NCI-H1436 (cell line): ENCODE data around the gene TUB.

Experiments
- DNase-seq: peaks from one replicate; lab custom pipeline; 2025; lab: John Stamatoyannopoulos, UW

Gene TUB

DNA sequence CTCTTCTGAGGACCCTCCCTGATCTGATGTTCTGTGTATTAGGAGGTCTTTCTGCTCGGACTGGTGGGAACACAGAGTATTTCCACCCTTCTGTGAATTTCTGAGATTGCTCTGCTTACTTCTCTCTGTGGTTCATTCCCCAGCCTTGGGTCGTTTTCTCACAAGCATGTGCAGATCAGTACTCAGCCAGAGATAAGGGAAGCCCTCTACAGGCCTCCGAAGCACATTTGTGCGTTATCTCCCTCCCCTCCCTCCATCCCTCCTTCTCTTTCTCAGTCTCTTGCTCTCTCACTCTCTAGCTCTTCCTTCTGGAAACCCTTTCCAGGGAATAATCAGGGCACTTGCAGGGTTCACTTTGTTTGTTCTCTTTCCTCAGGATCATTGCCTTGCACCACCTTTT, 35.2 kb upstream of the TUB start:
- no peak for DNase-seq

DNA sequence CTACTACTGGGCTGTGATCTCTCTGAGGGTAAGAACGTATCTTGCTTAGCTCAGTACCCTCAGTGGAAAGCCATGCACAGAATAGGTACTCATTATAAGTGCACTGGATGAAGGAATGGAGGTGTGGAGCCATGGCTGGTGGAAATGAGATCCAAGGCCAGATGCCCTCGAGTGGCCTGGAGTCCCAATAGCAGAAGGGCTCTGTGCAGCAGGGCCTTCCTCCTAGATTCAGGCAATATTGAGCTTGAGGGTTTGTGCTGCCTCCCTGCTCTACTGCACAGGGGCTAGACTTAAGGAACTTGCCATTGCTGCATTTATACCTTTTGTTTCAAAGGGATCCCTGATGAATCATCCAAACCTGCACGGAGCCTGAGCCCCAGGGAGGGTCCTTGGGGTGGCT, 33.6 kb upstream of the TUB start:
- DNase-seq: no peak

DNA sequence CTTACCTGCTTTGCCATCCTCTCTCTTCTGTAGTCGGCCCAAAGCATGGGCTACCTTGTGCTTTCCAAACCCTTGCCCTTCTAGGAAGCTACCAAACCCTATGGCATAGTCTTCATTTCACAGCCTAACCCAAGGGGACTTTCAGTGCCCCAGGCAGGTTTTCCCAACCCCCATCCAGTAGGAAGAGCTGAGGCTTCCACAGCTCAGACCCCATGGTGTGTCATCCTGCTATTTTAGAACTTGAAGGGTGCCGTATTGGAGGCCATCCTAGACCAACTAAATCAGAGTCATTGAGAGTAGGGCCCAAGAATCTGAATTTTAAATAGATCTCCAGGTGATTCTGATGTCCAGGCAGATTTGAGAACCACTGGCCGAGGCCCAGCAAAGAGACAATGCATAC, 31.9 kb upstream of the TUB start:
- no peak for DNase-seq

DNA sequence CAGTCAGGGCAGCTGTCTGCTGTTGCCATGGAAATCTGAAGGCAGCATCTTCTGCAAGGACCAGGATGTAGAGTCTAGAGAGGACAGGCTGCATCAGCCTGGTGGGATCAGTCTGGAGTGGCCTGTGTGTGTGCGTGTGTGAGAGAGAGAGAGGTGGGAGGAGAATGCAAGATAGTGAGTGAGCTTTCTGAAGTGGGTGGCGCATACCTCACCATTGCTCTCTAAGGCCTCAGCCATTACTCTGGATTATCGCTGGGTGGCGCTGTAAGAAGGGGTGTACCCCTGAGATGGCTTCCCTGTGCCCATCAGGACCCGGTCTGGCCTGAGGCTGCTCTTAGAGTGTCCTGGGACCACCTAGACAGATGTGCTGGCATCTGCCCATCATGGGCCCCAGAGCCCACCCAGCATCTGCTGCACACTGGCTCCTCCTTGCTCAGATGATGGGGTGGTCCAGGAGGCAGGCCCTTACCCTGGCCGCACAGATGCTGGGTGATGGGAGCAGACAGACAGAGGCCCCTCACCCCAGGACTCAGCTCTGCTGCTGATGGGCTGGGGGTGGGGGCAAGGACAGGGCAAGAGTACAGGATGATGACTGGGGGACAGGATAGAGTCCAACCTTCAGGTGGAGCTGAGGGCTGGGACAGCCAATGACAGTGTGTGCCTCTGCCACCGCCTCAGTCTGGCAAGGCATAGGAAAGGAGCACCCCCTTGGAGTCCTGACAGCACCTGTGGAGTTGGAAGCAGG, 25.7 kb upstream of the TUB start:
- DNase-seq: no peak

DNA sequence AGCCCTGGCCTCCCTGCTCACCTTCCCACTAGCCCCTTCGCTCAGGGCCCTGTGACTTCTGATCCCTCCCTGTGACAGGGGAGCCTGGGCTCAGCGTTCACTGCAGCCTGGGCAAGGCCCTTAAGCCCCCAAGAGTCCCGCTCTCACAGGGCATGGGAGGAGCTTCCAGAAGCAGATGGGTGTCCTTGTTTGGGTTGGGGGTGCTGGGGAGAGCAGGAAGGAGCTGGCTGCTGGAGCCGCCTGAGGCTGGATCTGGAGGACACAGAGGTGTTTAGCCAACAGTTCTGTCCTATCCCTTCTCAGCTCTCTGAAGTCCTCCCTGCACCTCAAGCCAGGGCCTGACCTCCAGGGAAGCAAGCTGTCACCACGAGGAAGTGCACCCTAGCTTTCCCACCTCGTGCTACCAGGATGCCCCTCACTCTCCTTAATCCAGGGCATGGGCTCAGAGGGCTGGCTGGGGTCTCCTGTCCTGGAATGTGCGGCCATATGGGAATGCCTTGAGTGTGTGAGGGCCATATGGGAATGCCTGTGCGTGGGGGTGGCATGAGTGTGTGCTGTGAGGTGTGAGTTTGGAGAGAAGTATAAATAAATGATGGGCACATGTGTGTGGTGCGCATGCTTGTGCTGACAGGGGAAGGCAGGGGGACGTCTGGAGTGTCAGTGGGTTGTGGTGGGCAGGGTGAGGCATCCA, 25.0 kb upstream of the TUB start:
- no peak for DNase-seq

DNA sequence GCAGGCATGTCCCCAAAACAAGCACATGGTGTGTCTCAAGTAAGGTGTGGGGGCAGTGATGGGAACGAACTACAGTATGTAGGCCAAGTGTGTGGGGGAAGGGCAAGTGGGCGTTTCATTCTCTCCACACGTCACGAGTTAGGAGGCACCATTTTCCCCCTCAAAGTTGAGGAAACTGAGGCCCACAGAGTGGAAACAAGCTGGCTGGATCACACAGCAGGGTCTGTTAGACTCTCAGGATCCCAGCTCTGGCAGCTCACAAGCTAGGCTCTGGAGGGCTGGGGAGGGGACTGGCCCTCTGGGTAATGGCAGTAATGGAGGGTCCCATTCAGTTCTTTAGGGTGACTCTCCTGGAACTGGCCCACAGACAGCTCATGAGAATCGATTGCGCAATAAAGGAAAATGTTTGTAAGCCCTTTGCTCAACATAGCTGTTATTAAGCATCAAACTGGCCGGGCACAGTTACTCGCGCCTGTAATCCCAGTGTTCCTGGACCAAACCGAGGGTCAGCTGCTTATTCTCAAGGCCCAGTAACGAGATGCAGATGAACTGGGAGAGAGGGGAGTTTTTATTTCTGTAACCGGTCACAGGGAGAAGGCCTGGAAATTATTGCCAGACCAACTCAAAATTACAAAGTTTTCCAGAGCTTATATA, 24.1 kb upstream of the TUB start:
- no peak for DNase-seq

DNA sequence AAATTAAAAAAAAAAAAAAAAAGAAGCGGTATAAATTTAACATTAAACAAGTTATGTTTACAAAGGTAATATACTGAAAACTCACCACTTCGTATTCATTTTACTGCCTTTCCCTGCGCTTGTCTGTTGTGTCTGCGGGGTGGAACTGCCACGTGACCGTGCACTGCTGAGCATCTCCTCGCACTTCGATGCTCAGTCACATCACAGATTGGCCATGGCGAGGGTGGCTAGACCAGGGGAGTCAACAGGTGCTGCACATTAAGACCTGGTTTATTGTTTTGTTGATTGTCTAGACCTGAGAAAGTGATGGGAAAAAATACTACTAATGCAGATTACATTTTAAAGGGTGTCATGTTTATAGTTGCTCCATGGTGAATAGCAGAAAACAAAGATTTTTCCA, 22.8 kb upstream of the TUB start:
- DNase-seq: no peak

DNA sequence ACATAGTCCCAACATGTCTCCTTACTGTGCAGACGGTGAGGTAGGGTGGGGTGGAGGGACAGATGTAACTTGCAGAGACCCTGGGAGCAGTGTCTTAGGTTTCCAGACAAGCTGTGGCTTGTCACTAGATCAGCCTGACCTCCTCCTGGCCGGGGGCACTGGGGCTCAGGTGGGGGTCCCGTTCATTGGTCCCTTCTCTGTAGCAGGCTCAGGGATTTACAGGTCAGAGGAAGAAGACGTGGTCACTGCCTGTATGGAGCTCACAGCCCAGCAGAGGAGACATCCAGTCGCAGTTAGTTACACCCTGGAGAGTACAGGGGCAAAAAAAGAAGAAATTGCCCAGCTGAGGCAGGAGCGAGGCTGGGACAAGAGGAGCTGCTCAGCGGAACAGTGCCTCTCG, 22.0 kb upstream of the TUB start:
- no peak for DNase-seq

DNA sequence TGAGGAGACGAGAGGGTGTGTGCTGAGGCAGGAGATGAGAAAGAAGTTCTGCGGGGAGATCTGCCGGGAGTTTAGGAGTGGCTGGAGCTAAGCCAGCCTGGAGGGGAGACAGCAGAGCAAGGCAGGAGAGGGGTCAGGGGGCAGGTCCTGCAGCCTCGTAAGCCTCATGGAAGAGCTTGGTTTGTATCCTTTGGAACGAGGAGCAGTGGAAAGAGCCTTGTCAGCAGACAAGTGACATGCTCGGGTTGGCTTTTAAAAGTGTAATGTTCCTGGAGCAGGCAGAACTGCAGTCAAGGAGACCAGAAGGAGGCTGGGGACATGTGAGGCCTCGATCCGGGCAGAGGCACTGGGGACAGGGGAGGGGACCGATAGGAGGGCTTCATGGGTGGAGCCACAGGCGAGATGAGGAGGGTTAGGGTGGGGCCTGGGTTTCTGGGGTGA, 21.4 kb upstream of the TUB start:
- DNase-seq: no peak

DNA sequence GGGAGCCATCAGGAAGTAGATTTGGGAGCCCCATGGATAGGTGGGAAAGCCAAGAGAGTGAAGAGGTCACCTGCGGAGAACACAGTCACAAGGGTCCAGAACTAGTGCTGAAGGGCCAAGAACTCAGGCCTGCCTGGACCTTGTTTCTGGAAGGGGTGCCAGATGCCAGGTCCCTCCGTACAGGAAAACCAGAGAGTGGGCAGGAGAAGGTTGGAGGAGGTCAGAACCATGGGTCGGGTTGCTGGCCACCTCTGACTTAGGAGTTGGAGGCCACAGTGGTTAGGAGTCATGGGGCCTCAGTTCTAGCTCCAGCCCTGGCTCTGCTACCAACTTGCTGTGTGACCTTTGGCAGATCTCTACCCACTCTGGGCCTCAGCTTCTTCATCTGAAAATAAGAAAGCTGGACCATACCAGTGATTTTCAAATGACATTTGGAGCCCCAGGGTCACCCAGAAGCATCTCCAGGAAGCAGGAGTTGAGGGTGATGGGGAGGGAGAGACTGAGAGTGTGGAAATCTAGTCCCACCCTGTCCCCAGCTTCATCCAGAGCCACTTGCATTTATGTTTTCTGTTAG, 20.8 kb upstream of the TUB start:
- no peak for DNase-seq

DNA sequence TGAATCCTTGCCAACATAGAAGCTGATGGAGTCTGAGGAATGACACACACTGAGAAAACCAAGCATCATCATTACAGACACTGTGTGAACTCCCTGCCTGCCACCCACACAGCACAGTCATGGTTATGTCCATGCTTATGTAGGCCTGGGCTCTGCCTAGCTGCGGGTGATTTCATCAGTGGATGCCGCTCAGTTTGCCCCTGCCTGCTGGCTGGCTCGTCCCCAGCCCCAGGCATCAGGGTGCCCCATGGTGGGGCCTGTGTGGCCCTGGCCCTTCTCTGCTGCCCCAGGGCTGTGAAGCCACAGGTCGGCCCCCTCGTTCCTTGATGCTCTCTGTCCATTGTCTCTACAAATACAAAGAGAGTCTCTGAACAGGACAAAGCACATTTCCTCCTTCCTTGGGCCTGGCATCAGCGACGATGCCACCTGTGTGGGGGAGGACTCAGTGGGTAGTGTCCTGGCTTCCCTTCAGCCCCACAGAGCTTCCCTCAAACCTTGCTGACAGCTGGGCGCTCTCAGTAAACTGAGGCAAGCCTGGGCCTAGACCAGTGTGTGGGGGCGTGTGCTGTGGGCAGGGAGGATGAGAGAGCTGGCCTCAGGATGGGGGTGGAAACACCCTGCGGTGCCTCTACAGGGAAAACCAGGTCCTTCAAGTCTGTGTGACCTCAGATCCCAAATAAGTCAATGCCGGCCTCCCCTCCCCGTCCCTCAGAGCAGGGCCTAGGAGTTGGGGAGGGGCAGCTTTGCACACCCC, 20.0 kb upstream of the TUB start:
- DNase-seq: no peak

DNA sequence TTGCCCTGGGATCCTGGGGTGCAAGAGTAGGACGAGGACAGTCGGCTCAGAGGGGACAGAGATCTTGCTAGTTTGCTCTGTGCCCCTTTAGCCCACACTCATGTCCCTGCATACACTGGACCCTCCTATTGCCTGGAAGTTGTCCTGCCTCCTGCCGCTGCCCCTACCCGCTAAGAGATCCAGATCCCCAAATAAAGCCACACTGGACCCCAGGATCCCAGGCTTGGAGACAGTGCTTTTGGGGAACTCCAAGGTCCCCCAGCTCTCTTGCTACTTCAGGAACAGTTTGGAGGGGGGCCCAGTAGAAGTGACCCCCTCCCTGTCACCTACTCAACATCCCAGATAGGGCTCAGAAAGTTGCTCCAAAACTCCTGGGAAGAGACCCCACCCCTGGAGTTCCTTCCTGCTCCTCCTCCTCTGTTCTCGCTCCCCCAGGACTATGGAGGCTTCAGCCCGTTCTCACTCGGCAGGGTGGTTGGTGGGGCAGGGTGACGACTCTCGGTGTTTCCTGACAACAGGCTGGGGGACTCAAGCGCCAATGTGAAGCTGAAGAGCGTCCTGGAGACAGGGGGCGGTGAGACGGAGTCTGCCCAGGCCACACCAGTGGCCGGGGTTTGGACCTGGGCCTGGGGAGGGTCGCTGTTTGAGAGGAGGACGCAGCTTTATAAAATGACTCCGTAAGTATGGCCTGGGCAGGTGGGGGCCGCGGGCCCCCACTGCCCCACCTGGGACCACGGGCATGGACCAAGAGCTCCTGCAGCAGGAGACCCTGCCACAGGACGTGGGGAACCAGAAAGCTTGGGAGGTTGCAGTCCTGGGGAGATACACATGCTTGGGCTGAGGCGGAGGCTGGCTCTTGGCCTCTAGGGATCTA, 19.2 kb upstream of the TUB start:
- no peak for DNase-seq

DNA sequence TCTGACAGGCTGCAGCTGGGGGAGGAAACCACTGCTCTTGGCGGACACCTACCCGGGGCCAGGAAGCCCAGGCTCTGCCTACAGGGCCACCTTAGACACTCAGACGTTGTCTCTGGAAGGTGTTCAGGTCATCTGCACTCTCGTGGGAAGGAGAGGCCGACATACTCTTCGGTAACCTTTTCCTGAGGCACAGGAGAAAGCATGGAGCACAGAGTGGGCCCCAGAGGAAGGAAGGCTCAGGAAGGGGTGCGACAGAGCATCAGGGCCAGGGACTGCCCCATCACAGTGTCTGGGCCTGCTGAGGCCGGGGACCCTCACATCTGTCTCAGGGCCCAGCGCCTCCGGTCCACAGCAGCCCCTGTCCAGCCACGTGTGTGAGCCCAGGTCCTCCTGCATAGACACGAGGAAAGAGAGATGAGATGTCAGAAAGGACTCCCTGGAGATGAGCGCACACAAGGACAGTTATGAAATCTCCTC, 18.2 kb upstream of the TUB start:
- no peak for DNase-seq

DNA sequence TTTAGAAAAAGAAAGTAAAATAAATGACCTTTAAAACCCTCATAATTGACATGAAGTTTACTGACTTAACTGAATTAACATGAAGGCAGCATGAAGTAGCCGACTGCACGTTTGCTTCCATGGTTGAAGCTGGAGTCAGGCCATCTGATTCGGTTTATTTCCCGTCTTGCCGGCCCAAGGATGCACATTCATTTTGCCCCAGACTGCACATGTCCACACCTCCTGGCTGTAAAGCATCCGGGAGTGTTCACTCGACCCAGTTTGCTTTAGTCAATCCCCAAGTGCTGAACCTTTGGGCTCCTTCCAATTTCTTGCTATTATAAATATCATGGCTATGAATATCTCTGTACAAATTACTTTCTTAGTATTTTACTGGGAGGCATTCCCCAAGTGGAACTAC, 17.7 kb upstream of the TUB start:
- no peak for DNase-seq

DNA sequence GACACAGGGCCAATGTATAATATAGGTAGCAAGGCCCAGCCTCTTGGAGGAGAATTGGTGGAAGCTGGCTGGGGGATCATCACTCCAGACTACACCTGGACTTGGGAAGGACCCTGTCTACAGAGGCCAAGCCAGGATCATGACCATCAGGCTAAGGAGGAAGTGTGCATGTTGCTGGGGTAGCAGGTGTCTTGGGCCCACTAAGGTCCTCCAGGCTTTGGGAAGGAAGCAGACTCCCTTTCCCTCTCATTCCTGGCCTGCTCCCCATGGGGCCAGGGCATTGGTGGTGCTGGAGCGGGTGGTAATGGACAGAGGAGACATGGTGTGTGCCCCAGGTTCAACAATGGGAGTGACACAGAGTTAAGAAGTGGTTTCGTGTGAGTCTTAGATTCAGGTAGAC, 16.0 kb upstream of the TUB start:
- no peak for DNase-seq

DNA sequence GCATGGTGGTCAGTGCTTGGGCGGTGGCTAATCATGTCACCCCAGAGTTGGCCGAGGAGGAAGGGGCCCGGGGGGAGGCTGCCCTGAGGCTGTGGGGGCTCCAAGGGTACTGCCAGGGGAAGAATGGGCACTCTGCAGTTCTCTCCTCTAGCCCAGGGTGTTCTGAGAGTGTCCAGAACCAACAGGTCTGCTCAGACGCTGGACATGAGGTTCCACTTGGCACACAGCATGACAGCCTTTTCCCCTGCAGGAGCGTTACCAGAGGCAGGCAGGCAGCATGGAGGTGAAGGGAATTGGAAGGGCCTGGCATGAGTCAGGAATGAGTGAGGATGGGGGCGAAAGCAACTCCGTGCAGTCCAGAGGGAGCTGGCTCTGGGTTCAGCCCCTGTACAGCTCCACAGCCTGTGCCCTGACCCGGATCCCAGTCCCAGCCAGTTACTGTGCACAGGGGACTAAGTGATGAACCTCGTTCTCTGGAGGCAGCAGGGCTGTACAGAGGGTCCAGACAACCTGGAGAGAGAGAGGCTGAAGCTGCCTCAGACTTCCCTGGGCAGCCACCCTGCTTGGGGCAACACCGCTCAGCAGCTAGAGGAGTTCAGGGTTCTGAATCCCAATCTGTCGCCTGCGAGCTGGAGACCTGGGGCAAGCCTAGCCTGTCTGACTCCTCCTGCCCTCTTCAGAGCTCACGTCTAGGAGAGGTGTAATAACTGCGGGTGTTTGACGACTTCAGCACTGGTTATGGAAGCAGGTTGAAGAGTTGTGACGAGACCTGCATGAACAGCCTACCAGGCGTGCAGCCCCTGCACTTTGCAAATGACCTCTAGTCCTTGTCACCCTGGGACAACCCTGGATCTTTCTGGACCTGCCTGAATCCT, 14.7 kb upstream of the TUB start:
- no peak for DNase-seq

DNA sequence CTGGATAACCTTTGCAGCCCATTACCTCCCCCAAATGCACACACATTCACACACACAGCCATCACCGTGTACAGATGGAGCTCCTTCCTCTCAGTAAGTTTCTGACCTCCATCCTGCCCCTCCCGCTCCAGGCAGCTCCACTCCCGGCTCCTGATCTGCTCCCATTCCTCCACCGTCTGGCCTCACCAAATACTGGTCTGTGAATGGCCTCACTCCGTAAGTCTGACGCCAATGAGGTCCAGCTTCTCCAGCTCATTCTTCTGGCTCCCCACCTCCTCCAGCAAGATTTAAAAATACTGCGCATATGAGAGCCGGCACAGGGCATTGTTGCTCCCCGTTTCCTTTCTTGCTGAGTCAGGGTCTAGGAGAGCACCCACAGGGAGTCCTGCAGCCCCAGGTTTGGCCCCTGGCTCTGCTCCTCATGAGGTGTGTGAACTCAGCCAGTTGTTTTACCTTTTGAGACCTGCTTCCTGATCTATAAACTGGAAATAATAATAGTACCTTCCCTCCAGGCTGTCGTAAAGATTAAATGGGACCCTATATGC, 14.0 kb upstream of the TUB start:
- DNase-seq: no peak

DNA sequence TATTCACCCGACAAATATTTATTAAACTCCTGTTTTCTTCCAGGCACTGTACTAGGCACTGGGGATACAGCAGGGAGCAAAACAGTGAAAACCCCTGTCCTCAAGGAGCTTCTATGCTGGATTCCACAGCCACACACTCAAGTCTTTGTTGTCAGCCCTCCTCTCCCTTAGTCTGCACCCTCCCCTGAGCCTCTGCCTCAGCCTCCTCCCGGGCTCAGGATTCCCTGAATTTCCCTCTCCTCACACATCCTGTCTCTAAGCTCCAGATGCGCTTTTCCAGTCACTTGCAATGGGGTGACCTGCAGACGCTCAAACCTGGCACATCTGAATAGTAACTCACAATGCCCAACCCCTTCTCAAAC, 13.5 kb upstream of the TUB start:
- no peak for DNase-seq

DNA sequence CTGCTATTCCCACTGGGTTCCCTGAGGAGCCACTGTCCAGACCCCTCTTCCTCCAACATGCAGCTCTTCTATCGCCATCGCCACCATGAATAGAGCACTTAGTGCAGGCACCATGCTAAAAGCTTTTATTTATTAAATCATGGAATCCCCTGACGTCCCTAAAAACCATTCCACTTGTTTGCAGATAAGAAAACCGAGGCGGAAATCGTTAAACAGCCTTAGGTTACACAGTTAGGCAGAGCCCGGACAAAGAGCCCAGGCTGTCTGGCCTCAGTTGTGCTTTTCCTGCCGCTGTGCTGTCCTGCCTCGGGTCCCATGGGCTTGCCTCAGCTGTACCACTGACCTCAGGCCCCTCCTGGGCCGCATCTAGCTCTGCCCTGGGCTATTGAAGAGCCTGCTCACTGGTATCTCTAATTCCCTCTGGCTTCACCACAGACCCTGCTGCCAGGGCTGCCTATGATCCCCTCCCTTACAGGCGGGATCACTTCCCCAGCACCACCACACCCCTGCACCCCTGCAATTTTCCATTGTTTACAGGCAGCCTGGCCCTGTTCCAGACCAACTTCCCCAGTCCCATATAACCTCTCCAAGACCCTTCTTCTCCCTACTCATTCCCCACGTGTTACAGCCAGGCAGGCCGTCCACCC, 13.0 kb upstream of the TUB start:
- DNase-seq: no peak
